H9 (cell line): ENCODE measurements around the gene SEMA4A. TPM values are rescaled to one million over a fixed set of nuclear protein-coding genes. Genes with fewer than 3 reads are reported as not detected.
A peak's percentile ranks its signal among the peaks of the same experiment; 100 is the strongest.

Experiments used
- DNase-seq: peaks from one replicate; pipeline ENCODE4 v3.0.0-alpha.2; 2017
- H2AFZ ChIP-seq: one replicate; pipeline ENCODE4 v1.6.1; 2013; ENCODE audit warnings: mild to moderate bottlenecking, low read length, control low read depth, moderate library complexity
- H2AK5ac ChIP-seq: 2 replicates; pipeline ENCODE4 v1.6.1; 2013; ENCODE audit warnings: low read length, control low read depth, mixed read lengths; ENCODE audit not compliant: insufficient read length
- H2BK120ac ChIP-seq: one replicate; pipeline ENCODE4 v1.6.1; 2013; ENCODE audit warnings: low read depth, mild to moderate bottlenecking, low read length, control low read depth, inconsistent platforms; ENCODE audit not compliant: poor library complexity, severe bottlenecking
- H2BK12ac ChIP-seq: 2 replicates; pipeline ENCODE4 v1.6.1; 2013; ENCODE audit warnings: low read length, control low read depth, mixed read lengths, low read depth; ENCODE audit not compliant: insufficient read length
- H2BK15ac ChIP-seq: 2 replicates; pipeline ENCODE4 v1.6.1; 2013; ENCODE audit warnings: low read depth, low read length, control low read depth
- H2BK20ac ChIP-seq: one replicate; pipeline ENCODE4 v1.6.1; 2013; ENCODE audit warnings: low read depth, mild to moderate bottlenecking, low read length, control low read depth, inconsistent platforms; ENCODE audit not compliant: poor library complexity, severe bottlenecking
- H2BK5ac ChIP-seq: 2 replicates; pipeline ENCODE4 v1.6.1; 2013; ENCODE audit warnings: low read length, control low read depth, mixed read lengths; ENCODE audit not compliant: insufficient read length
- H3K14ac ChIP-seq: 2 replicates; pipeline ENCODE4 v1.6.1; 2013; ENCODE audit warnings: low read length, control low read depth; ENCODE audit not compliant: insufficient read depth
- H3K18ac ChIP-seq: 2 replicates; pipeline ENCODE4 v1.6.1; 2013; ENCODE audit warnings: low read depth, mild to moderate bottlenecking, mixed read lengths, low read length, control low read depth; ENCODE audit not compliant: insufficient read length
- H3K23ac ChIP-seq: 2 replicates; pipeline ENCODE4 v1.6.1; 2013; ENCODE audit warnings: low read length, control low read depth, mixed read lengths, low read depth; ENCODE audit not compliant: insufficient read length
- H3K23me2 ChIP-seq: 2 replicates; pipeline ENCODE4 v1.6.1; 2013; ENCODE audit warnings: low read depth, mild to moderate bottlenecking, mixed read lengths, low read length, control low read depth; ENCODE audit not compliant: insufficient read length, poor library complexity, severe bottlenecking
- H3K27ac ChIP-seq: 2 replicates; pipeline ENCODE4 v1.5.1; 2013; ENCODE audit warnings: low read length, control low read depth, mixed read lengths, low read depth; ENCODE audit not compliant: insufficient read length
- H3K27me3 ChIP-seq: 2 replicates; pipeline ENCODE4 v1.6.1; 2013; ENCODE audit warnings: low read length, control low read depth, inconsistent platforms; ENCODE audit not compliant: insufficient read depth
- H3K4ac ChIP-seq: 2 replicates; pipeline ENCODE4 v1.6.1; 2013; ENCODE audit warnings: low read depth, mild to moderate bottlenecking, control low read depth, inconsistent platforms, low read length, moderate library complexity
- H3K4me1 ChIP-seq: 2 replicates; pipeline ENCODE4 v1.6.1; 2013; ENCODE audit warnings: low read length, control low read depth, inconsistent platforms; ENCODE audit not compliant: insufficient read depth
- H3K4me2 ChIP-seq: 2 replicates; pipeline ENCODE4 v1.6.1; 2013; ENCODE audit warnings: low read length, control low read depth, mixed read lengths; ENCODE audit not compliant: insufficient read length, insufficient read depth
- H3K56ac ChIP-seq: 2 replicates; pipeline ENCODE4 v1.6.1; 2013; ENCODE audit warnings: low read depth, mild to moderate bottlenecking, mixed read lengths, low read length, control low read depth; ENCODE audit not compliant: insufficient read length
- H3K79me1 ChIP-seq: 2 replicates; pipeline ENCODE4 v1.6.1; 2013; ENCODE audit warnings: low read depth, mild to moderate bottlenecking, moderate library complexity, low read length, control low read depth, inconsistent platforms; ENCODE audit not compliant: insufficient read depth, poor library complexity, severe bottlenecking
- H3K79me2 ChIP-seq: 2 replicates; pipeline ENCODE4 v1.6.1; 2013; ENCODE audit warnings: low read length, control low read depth, inconsistent platforms; ENCODE audit not compliant: insufficient read depth
- H3K9ac ChIP-seq: 2 replicates; pipeline ENCODE4 v1.6.1; 2013; ENCODE audit warnings: low read length, control low read depth, mixed read lengths; ENCODE audit not compliant: insufficient read length; ENCODE audit errors: extremely low read depth
- H3K9me3 ChIP-seq: one replicate; pipeline ENCODE4 v1.6.1; 2013; ENCODE audit warnings: low read depth, low read length, inconsistent platforms; ENCODE audit not compliant: control insufficient read depth
- H3T11ph ChIP-seq: one replicate; pipeline ENCODE4 v1.6.1; 2013; ENCODE audit warnings: mild to moderate bottlenecking, low read length, control low read depth, inconsistent platforms
- H4K20me1 ChIP-seq: one replicate; pipeline ENCODE4 v1.6.1; 2013; ENCODE audit not compliant: control insufficient read depth, insufficient read length, insufficient read depth
- H4K5ac ChIP-seq: 2 replicates; pipeline ENCODE4 v1.6.1; 2013; ENCODE audit warnings: low read depth, mild to moderate bottlenecking, mixed read lengths, low read length, control low read depth; ENCODE audit not compliant: insufficient read length
- H4K8ac ChIP-seq: replicated peaks from 2 replicates; pipeline ENCODE4 v1.6.1; 2013; ENCODE audit warnings: low read length, control low read depth, mixed read lengths, low read depth; ENCODE audit not compliant: insufficient read length
- H4K91ac ChIP-seq: 2 replicates; pipeline ENCODE4 v1.6.1; 2013; ENCODE audit warnings: low read depth, mild to moderate bottlenecking, moderate library complexity, mixed read lengths, low read length, control low read depth; ENCODE audit not compliant: insufficient read length
- H3K27ac Mint-ChIP-seq, 3 experiments: 2 replicates in 2 of 3; 3 replicates in 1 of 3; pipeline ENCODE4 v1.8.0; 2020 to 2021; ENCODE audit warnings: mixed read lengths in 3 of 3, mild to moderate bottlenecking in 1 of 3, moderate library complexity in 1 of 3
- H3K27me3 Mint-ChIP-seq: 2 replicates; pipeline ENCODE4 v1.8.0; 2021; ENCODE audit warnings: low read depth, mild to moderate bottlenecking, moderate library complexity, mixed read lengths
- H3K36me3 Mint-ChIP-seq, 3 experiments: 2 replicates in 2 of 3; 3 replicates in 1 of 3; pipeline ENCODE4 v1.8.0; 2020 to 2021; ENCODE audit warnings: low read depth in 3 of 3, mixed read lengths in 3 of 3; ENCODE audit not compliant: insufficient read depth in 1 of 3
- H3K4me1 Mint-ChIP-seq, 2 experiments: 2 replicates each; pipeline ENCODE4 v1.8.0; 2020; ENCODE audit warnings: mixed read lengths in 2 of 2
- H3K4me3 Mint-ChIP-seq, 2 experiments: 2 replicates in 1 of 2; 3 replicates in 1 of 2; pipeline ENCODE4 v1.8.0; 2020 to 2021; ENCODE audit warnings: mild to moderate bottlenecking in 2 of 2, mixed read lengths in 2 of 2, moderate library complexity in 1 of 2
- H3K9me3 Mint-ChIP-seq, 2 experiments: 2 replicates in 1 of 2; 3 replicates in 1 of 2; pipeline ENCODE4 v1.8.0; 2020; ENCODE audit warnings: mild to moderate bottlenecking in 2 of 2, mixed read lengths in 2 of 2, moderate library complexity in 1 of 2
- WGBS: extraction: QIAGEN DNeasy Blood & Tissue Kit; methylation state at CpG from one replicate; pipeline ENCODE4 v1.1.7; 2013; ENCODE audit warnings: missing lambda C conversion rate, low lambda C conversion rate, mixed read lengths; ENCODE audit not compliant: insufficient read length; ENCODE audit errors: extremely low coverage; 5-methylcytosine and 5-hydroxymethylcytosine counted together
- total RNA-seq: library from RNA; stranded (reverse); gene quantifications from 2 replicates; pipeline ENCODE4 v1.2.1, GENCODE V29; 2021
- TF ChIP-seq, protein P1 (sequence below): fragments of 200-600 bp; sonication (generic); conservative IDR thresholded peaks from 3 replicates; pipeline ENCODE4 v1.8.0; 2021; ENCODE audit warnings: antibody characterized with exemption, mild to moderate bottlenecking

Gene SEMA4A
- total RNA-seq, 1 experiment from 2014 or later = 11.1 TPM

DNA sequence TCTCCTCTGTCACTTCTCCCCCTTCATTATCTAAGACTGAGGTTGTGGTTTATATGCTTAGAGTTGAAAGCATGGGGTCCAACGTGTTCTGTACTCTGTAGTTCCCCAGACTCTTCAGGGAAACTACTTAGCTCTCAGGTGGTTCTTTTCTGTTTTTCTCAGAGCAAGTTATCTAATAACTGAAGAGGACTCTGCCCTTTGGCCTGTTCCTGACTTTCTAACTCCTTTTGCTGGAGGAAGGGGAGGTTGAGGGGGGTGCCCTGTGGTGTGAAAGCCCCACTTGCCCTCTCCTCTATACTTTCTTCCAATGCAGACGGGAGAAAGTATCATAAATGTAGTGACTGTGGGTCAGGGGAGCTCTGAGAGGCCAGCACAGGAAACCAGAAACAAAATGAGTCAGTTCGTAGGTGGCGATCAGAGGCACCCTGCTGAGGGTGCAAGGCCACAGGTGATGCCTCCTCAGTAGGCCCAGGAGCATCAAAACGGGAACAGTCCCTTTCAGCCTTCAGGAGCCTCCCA, 45.5 kb downstream of the SEMA4A start:
- TF ChIP-seq, protein P1, sequence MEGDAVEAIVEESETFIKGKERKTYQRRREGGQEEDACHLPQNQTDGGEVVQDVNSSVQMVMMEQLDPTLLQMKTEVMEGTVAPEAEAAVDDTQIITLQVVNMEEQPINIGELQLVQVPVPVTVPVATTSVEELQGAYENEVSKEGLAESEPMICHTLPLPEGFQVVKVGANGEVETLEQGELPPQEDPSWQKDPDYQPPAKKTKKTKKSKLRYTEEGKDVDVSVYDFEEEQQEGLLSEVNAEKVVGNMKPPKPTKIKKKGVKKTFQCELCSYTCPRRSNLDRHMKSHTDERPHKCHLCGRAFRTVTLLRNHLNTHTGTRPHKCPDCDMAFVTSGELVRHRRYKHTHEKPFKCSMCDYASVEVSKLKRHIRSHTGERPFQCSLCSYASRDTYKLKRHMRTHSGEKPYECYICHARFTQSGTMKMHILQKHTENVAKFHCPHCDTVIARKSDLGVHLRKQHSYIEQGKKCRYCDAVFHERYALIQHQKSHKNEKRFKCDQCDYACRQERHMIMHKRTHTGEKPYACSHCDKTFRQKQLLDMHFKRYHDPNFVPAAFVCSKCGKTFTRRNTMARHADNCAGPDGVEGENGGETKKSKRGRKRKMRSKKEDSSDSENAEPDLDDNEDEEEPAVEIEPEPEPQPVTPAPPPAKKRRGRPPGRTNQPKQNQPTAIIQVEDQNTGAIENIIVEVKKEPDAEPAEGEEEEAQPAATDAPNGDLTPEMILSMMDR = no peak
- H2BK5ac ChIP-seq = no peak overlapping the region
- H3K23me2 ChIP-seq = peaks cover 5% of the 10 kb centered on the region
- 0 out of 2 replicates have a peak, but pooled peaks cover 7% of the 10 kb centered on the region for H3K4me1 ChIP-seq
- H3K23ac ChIP-seq = no peak overlapping the region
- Mint-ChIP-seq H3K27me3 (no peaks in the 10 kb centered on the region), H3K4me3 (no peak overlapping the region), H3K4me1 (peaks cover 19 to 31% of the 10 kb centered on the region in 2 experiments), H3K9me3 (no peaks in the 10 kb centered on the region), H3K36me3 (peaks cover 7 to 43% (median 19%) of the 10 kb centered on the region in 3 experiments; a peak in 6 of 7 replicates), H3K27ac (peak overlapping the region in 1 of 3 experiments; percentile 84; a peak in 2 of 7 replicates)
- no peak overlapping the region for H3K9ac ChIP-seq
- no peaks in the 10 kb centered on the region for H3K9me3 ChIP-seq
- H3T11ph ChIP-seq = no peak overlapping the region
- H4K5ac ChIP-seq = no peak overlapping the region
- H2BK20ac ChIP-seq = no peak overlapping the region
- H3K79me2 ChIP-seq = peaks cover 20% of the 10 kb centered on the region; the same call in 1 of the 2 replicates
- H4K8ac ChIP-seq = no peak overlapping the region
- no peak overlapping the region for H3K14ac ChIP-seq
- no peak overlapping the region for H3K4ac ChIP-seq
- H3K4me2 ChIP-seq = no peak overlapping the region
- no peak overlapping the region for H2AK5ac ChIP-seq
- H3K79me1 ChIP-seq = peaks cover 19% of the 10 kb centered on the region
- H4K20me1 ChIP-seq = no peaks in the 10 kb centered on the region
- H4K91ac ChIP-seq = no peak overlapping the region
- no peak overlapping the region for H2AFZ ChIP-seq
- no peak overlapping the region for H2BK12ac ChIP-seq
- H2BK120ac ChIP-seq = no peak overlapping the region
- no peak overlapping the region for H3K18ac ChIP-seq
- no peak overlapping the region for H3K27ac ChIP-seq
- H2BK15ac ChIP-seq = no peak overlapping the region
- H3K56ac ChIP-seq = no peak overlapping the region
- no CpG with 5 or more reads among the region's 5 CpGs for WGBS
- no peaks in the 10 kb centered on the region for H3K27me3 ChIP-seq
- no peak for DNase-seq
